ENCODE measurements around the gene AADACL3.

DNA sequence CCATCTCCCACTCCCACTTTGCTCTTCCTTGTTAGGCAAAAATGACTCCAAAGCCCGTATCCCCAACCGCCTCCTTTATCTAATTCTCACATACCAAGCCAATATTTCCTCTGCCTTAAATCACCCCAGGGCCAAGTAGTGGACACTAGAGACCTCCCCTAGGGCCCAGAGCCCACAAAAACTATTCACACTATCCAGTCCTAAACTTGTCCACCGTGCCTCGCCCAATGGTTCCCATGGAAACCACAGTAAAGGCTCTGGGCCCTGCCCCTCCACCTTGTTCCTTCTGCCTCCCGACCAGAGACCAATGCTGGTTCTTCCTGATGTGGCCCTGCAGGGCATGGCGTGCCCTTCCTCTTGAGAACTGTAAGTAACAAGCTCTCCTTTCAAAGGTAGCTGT is 41.9 kb downstream of the AADACL3 start:
- TF ChIP-seq, protein P1, sequence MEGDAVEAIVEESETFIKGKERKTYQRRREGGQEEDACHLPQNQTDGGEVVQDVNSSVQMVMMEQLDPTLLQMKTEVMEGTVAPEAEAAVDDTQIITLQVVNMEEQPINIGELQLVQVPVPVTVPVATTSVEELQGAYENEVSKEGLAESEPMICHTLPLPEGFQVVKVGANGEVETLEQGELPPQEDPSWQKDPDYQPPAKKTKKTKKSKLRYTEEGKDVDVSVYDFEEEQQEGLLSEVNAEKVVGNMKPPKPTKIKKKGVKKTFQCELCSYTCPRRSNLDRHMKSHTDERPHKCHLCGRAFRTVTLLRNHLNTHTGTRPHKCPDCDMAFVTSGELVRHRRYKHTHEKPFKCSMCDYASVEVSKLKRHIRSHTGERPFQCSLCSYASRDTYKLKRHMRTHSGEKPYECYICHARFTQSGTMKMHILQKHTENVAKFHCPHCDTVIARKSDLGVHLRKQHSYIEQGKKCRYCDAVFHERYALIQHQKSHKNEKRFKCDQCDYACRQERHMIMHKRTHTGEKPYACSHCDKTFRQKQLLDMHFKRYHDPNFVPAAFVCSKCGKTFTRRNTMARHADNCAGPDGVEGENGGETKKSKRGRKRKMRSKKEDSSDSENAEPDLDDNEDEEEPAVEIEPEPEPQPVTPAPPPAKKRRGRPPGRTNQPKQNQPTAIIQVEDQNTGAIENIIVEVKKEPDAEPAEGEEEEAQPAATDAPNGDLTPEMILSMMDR (IDR thresholded peaks at IDR 0.05; ENCODE audit: poor library complexity): no peak
- TF ChIP-seq EZH2 (IDR thresholded peaks at IDR 0.05; ENCODE audit: borderline replicate concordance) (no peak), EZH2phosphoT487 (IDR thresholded peaks at IDR 0.05; ENCODE audit: low read depth, severe bottlenecking, unreplicated experiment) (no peak)

Data from hepatocyte (in vitro differentiated cells).